GM19351 (cell line): Measurements from ENCODE around the gene GSAP.

Experiments
- ATAC-seq: cut with Tn5 transposase; IDR thresholded peaks from one replicate; pipeline ENCODE4 v1.9.1; 2021; ENCODE audit warnings: mild to moderate bottlenecking, moderate library complexity; ENCODE audit not compliant: unreplicated experiment

GSAP gene, protein sequence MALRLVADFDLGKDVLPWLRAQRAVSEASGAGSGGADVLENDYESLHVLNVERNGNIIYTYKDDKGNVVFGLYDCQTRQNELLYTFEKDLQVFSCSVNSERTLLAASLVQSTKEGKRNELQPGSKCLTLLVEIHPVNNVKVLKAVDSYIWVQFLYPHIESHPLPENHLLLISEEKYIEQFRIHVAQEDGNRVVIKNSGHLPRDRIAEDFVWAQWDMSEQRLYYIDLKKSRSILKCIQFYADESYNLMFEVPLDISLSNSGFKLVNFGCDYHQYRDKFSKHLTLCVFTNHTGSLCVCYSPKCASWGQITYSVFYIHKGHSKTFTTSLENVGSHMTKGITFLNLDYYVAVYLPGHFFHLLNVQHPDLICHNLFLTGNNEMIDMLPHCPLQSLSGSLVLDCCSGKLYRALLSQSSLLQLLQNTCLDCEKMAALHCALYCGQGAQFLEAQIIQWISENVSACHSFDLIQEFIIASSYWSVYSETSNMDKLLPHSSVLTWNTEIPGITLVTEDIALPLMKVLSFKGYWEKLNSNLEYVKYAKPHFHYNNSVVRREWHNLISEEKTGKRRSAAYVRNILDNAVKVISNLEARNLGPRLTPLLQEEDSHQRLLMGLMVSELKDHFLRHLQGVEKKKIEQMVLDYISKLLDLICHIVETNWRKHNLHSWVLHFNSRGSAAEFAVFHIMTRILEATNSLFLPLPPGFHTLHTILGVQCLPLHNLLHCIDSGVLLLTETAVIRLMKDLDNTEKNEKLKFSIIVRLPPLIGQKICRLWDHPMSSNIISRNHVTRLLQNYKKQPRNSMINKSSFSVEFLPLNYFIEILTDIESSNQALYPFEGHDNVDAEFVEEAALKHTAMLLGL

DNA sequence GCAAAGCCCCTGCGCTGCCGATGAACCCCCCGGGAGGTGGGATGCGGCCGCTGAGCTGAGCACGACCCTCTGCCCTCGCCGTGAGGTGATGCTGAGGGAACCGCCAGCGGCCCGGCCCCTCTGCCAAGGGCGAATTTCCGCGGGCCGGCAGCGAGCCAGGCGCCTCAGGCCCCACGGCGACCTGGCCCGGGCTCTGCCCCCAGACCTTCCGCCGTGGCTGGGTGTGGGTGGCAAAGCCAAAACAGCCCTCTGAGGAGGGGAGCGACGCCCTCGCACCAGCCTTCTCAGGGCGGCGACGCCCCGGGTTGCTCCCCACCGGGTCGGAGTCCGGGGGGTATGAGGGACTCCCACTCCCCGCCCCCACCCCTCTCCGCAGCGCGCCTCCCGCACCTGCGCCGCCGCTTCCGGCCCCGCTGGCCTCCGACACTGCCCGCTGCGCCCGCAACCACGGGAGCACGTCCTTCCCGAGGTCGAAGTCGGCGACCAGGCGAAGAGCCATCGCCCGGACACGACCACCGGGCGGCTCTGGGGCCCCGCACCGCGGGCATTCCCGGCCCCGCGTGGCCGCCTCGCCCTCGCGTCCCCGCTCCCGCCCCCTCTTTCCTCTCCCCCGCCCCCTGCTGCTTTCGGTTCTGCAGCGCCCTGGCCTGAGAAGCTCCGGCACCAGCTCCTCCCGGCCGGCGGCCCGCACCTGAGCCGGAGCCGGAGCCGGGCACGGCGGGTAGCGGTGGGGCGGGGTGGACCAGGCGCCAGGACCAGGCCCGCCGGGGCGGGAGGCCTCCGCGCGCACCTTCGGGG lies at the start of gene GSAP:
Gene GSAP (minus strand): TSS at position 527 of the 798 bp plus-strand sequence. CDS start 28 bp downstream, at position 499.
- ATAC-seq, result peak; percentile 59

DNA sequence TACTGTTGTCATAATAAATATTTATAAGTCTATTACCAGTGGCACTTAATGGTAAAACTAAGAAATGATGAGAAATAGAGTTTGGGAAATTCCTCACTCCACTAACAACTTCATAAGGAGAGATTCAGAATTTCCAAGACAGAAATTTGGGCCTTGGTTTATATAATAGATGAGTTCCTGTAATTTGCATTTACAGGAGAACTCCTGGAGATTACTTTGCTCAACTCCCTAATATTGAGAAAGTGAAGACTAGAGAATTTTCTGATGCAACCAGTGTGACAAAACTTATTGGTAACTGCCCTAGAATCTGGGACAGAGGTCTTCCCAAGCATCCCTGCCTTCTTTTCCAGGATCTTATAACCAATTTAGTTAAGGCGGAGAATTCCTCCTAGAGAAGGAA lies 49.1 kb upstream of the GSAP start:
- no peak for ATAC-seq

DNA sequence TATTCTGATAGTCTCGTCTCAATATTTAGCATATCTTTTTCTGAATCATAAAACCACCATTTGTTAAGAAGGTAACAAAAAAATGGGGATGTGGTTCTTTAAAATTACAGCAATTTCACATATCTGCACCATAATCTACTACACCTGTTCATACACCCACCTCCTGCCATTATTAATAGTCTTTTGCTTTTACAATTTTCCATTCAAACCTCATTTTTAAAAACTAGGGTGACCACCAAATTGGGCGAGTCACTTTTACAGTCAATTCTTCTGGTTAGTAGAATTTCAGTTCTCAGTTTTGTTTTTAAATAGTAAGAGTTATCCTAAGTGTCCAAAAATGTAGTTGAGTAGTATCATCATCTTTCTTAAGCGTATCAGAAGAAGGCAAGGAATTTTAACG lies 48.4 kb upstream of the GSAP start:
- ATAC-seq, result peak; percentile 71

DNA sequence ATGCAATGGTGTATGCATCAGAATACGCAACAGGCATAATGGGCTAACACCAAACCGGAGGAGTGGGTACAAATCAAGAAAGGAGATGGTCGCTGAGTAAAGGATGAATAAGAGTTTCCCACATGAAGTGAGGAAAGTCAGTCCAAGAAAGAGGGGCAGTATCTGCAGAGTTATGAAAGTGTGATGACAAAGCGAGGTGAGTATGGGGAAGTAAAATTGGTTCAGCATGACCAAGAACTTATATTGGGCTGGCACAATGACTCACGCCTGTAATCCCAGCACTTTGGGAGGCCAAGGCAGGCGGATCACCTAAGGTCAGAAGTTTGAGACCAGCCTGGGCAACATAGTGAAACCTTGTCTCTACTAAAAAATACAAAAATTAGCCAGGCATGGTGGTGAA lies 47.5 kb upstream of the GSAP start:
- ATAC-seq, result peak; percentile 63

DNA sequence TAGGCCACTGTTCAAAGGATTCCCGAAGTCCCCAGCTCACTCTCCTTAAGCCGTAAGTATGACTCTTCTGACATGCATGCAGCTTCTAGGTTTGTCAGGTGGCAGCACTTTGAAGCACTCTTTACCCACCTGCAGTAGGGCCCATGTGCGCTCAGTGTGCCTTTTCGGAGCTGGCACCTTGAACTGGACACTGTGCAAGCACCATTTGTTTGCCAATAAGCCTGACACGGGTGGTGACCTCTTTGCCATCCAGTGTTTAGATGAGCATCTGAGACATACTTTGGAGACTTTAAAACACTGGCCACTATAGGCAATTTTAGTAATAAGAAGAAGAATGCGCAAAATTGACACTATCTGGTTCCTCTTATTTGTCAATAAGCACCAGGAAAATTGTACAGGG lies 45.7 kb upstream of the GSAP start:
- no peak for ATAC-seq

DNA sequence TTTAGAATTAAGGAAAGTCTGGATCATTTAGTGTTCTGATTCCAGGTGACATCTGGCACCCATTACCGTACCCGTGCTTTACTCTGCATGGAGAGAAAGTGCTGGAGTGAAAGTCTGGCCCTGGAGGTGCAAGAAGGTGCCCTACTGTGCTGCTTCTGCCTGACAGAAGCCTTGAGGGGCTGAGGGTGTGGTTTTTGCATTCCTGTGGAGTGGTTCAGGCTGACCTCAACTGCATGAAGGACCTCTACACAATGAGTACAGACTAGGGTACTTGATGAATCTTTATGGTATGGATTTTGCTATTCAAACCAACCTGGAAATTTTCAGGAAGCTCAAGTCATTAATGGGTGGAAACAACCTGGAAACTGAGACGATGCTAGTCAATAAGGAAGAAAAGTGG lies 45.1 kb upstream of the GSAP start:
- ATAC-seq, result no peak

DNA sequence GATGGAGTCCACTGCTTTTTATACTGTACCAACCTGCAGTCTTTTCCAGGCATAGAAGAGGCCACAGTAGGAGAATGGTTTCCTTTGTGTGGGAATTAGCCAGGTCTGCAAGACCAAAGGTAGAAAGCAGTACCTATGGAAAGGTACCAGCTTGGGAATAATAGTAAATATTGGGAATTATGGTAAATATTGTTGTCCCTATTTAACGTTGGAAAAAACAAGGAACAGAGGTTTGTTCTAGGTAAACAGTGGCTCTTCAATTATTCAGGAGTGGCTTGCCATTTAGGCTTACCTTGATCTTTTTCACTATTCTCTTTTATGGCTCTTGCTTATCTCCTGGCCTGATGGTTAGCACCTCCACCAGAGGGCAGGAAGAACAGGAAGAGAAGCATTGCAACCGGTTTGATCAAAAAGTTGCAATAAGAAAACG lies 43.9 kb upstream of the GSAP start:
- ATAC-seq, result no peak

DNA sequence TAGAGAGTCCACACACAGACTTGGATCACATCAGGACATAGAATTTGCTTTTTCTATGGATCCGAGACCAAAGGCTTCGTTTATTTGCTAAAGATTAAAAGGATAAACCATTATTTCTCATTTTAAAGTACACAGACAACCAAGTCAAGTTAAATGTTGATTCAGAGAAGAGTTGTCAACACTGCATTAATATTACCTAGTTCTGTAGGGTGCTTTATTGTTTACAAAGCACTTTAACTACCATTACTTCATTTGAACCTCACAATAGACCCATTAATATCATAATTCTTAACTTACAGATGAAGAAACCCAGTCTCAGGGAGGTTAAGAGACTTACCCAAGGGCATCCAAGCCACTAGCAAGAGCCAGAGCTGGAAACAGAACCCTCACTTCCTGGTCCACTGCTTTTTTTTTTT lies 43.2 kb upstream of the GSAP start:
- ATAC-seq, result no peak

DNA sequence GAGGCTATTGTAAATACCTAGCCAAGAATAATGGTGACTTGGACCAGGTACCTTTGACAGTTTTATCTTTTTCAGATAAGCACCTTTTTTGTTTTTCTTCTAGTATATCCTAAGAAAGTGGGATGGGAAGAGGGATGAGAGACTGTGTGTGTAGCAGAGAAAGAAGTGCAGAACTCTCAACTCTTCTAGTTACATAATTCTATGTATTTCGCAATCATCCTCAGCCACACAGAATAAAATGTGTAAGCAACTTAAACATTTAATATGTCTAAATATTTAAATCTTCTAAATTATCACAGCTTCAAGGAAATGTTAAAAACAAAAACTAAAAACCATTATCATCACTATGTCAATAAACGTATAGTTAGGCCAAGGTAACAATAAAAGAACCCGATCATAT lies 42.6 kb upstream of the GSAP start:
- ATAC-seq, result no peak

DNA sequence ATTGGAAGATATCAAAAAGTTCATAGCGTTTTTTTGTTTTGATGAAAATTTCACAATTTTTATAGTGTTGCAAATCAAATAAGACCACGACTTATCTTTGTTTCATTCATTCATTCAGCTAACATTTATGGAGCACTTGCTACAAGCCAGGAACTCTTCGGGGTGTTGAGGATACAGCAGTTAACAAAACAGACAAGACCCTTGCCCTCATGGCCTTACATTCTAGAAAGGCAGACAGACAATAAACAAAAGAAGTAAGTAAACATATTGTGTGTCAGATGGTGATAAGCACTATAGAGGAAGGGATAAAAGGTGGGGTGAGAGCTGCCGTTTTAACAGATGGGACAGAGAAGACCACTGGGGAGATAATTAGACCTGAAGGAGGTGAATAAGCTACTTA lies 41.6 kb upstream of the GSAP start:
- no peak for ATAC-seq

DNA sequence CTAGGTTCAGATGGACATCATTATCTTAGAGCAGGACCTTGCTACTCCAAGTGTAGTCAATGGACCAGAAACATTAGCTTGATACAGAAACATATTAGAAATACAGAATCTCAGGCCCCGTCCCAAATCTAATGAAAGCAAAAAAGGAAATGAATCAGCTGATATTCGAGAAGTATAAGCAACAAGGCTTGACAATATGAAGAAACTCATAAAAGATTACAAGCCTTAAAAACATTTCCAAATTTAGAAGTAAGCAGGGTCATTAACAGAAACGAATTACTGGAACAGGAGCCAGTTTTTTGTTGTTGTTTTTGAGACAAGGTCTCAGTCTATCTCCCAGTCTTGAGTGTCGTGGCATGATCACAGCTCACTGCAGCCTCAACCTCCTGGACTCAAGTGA lies 40.5 kb upstream of the GSAP start:
- no peak for ATAC-seq

DNA sequence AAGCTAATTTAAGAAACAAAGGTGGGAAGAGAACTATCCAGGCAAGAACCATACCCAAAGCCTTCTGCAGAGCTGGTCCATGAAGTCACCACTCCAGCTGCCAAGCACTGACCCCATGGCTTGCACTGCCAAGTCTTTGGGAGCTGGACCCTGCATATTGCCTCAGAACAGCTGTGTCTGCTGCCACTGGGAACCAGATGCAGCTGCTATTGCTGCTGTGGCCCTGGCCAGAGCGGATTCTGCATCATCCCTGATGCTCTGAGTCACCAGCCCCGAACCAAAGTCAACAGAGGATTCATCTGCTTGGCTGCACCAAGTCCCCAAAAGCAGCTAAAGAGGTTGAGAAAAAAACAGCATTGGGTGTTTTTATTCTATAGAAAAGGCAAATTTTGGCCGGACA lies 39.2 kb upstream of the GSAP start:
- no peak for ATAC-seq

DNA sequence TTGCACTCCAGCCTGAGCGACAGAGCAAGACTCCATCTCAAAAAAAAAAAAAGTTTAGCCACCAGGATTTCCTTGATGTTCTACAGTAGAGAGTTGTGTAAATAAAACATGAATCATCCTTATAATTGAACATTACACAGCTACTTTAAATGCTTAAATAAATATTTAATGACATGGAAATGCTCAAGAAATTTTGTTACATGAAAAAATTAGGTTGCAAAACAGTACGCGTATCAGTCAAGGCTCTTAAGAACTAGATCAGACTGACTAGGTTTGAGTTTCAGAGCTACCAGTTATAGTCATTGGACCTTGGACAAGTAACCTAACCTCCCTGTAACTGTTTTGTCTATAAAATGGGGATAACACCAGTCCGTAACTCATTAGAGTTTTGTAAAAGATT lies 38.7 kb upstream of the GSAP start:
- no peak for ATAC-seq

DNA sequence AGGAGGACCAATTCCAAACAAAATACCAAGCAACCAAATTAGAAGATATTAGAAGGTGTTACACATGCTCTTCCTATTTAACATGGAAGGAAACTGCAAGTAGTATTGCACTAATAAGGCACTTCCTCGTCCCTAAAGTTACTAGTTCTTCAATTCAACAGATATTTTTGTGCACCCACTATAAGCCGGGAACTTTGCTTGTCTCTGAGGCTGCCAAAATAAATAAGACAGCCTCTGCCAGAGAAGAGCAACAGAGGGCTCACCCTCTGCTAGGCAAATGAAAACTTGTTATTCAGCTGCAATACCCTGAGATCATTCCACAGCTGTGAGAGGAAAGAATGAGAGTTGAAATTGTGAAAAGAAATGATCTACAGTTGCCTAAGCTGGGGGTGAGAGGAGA lies 37.4 kb upstream of the GSAP start:
- ATAC-seq, result no peak

DNA sequence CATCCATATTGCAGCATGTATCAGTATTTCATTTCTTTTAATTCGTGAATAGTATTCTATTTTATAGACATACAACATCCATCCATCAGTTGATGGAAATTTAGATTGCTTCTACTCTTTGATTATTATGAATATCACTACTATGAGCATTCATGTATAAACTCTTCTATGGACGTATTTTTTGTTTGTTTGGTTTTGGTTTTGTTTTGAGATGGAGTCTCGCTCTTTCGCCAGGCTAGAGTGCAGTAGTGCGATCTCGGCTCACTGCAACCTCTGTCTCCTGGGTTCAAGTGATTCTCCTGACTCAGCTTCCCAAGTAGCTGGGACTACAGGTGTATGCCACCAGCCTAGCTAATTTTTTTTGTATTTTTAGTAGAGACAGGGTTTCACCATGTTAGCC lies 35.8 kb upstream of the GSAP start:
- ATAC-seq, result peak; percentile 64

DNA sequence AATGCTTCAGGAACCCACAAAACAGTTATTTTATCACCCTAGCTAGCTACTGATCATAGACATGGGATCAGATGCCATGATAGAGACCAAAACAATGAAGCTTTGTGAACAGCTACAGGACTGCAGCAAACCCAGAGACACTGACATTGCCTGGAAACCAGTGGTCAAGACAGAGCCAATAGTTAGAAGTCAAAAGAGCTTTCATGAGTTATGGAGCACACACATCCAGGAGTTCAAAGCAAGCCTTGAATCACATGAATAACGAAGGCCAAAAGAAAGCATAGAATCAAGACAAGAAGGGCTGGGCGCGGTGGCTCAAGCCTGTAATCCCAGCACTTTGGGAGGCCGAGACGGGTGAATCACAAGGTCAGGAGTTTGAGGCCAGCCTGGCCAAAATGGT lies 34.5 kb upstream of the GSAP start:
- ATAC-seq, result no peak

DNA sequence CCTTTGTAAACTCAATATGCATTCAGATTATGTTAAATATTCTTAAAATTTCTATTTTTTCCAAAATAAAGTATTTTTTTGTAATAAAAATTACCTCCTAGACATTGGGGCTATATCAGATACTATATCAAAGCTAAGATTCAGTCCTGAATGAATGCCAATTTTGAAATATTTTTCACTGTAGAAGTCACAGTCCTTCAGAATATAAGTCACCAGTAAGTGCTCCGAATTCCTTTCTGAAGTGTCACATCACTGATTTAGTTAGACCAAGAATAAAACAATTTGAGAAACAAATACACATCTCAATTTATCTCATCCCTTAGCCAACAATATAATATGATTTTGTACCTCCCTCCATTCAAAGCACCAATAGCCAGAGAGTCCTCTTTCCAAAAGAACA lies 33.9 kb upstream of the GSAP start:
- no peak for ATAC-seq

DNA sequence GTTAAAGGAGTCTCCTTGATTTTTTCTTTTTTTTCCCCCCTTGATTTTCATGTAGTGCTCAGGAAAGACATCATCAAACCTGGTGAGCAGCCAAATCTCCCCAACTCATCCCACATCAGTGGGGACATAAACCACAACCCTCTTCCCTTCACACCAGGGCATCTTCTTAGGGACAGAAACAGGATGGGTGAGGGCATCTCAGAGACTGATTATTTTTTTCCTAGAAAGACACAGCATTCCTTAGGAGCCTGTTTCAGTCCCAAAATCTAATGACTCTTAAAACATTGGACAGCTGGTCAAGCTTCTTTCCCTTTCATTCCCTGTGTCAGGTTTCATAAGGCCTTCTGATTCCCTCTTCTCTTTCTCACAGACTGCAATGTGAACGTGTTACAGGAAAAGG lies 31.5 kb upstream of the GSAP start:
- ATAC-seq, result no peak

DNA sequence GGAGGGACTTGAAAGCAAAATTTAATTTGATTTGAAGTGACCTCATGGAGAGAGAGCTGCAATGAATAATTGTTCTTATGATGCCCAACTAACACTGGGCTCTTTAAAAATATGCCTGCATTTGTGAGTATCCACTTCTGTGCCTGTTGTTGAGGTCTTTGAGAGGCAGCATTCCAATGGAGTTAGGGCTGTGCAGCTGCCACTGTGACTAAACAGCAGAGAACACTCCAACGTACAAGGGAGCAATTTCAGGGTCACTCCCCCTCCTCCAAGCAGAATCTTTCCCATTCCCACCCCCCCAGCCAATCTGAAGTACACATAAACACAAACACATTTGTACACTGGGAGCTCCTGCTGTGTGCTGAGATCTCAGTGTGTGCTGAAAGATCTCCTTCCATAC lies 28.0 kb upstream of the GSAP start:
- no peak for ATAC-seq

DNA sequence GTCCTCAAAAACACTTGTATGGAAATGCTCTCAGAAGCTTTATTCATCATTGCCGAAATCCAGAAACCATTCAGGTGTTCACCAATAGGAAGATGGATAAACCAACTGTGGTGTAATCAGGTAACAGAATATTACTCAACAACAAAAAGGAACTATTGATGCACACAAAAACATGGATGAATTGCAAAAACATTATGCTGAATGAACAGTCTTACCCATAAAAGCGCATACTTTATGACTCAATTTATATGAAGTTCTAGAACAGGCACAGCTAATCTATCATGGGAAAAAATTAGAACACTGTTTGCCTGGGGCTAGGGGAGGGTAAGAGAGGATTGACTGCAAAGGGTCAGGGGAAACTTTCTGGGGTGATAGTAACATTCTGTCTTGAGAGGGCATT lies 26.9 kb upstream of the GSAP start:
- ATAC-seq, result no peak

DNA sequence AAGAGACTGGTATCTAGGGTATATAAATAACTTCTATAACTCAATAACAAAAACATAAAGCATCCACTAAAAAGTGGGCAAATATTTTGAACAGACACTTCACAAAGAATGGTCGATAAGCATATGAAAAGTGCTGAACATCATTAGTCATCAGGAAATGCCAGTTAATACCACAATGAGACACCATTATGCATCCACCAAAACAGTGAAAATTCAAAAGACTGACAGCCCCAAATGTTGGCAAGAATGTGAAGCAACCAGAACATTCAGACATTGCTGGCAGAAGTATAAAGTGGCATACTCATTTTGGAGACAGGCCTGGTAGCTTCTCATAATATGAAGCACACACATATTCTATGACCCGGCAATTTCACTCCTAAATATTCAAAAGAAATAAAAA lies 26.5 kb upstream of the GSAP start:
- ATAC-seq, result no peak
